ENCODE results near the gene PCBP4. TPM values are rescaled to one million over a fixed set of nuclear protein-coding genes. Genes with fewer than 3 reads are reported as not detected.

PCBP4 gene
- total RNA-seq, 2 experiments from 2014 or later = 2.0 to 12.5 TPM

DNA sequence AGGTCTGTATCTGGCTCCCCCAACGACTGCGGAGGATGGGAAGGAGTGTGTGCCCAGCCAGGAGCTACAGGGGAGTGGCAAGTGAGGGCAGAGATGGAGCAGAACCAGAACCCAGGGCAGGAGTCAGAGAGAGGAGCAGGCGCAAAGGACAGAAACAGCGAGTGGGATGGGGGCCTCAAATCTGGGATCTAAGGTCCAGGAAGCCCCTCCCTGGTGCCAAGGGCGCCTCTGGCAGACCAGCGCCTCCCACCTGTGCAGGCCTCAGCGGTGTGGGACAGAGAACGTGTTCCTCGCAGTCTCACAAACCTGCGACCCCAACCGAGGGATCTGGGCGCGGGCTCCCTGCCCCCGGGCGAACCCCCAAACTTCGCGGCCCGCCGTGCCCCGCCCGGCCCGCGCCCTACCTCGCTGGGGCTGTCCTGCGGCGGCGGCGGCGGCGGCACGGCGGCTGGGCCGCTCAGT is 301 bp downstream of the PCBP4 start:
- no peaks in the 10 kb centered on the region for H3K9me3 ChIP-seq (ENCODE audit: low read length)
- intact Hi-C loops (cut with micrococcal nuclease; ENCODE audit: unreplicated experiment) = no loop called here
- peak overlapping the region; percentile 30; the same call in 1 of the 2 replicates for H3K4me2 ChIP-seq (ENCODE audit: low read length)
- no TSS peak for BruUV-seq (replicated peaks)
- H4K20me1 ChIP-seq (ENCODE audit: insufficient read depth, low read length) = no peaks in the 10 kb centered on the region
- peak overlapping the region; percentile 41 for H3K4me3 ChIP-seq (ENCODE audit: low read depth, low read length, poor library complexity, severe bottlenecking)
- peaks cover 10% of the 10 kb centered on the region for H3K4me1 ChIP-seq (ENCODE audit: insufficient read depth, low read length, poor library complexity, severe bottlenecking)
- TF ChIP-seq, protein P1, sequence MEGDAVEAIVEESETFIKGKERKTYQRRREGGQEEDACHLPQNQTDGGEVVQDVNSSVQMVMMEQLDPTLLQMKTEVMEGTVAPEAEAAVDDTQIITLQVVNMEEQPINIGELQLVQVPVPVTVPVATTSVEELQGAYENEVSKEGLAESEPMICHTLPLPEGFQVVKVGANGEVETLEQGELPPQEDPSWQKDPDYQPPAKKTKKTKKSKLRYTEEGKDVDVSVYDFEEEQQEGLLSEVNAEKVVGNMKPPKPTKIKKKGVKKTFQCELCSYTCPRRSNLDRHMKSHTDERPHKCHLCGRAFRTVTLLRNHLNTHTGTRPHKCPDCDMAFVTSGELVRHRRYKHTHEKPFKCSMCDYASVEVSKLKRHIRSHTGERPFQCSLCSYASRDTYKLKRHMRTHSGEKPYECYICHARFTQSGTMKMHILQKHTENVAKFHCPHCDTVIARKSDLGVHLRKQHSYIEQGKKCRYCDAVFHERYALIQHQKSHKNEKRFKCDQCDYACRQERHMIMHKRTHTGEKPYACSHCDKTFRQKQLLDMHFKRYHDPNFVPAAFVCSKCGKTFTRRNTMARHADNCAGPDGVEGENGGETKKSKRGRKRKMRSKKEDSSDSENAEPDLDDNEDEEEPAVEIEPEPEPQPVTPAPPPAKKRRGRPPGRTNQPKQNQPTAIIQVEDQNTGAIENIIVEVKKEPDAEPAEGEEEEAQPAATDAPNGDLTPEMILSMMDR (conservative IDR thresholded peaks at IDR 0.05; ENCODE audit: low read length) = no peak
- TF ChIP-seq EZH2phosphoT487 (IDR thresholded peaks at IDR 0.05; ENCODE audit: borderline replicate concordance, low read depth, low read length) = no peak
- no peak overlapping the region for H3K27ac ChIP-seq (ENCODE audit: low read depth, low read length, poor library complexity, severe bottlenecking)
- no peak for DNase-seq (ENCODE audit: low spot score)
- no peaks in the 10 kb centered on the region for H3K79me2 ChIP-seq (ENCODE audit: insufficient read depth, low read depth, low read length)
- no peaks in the 10 kb centered on the region for H3K36me3 ChIP-seq (ENCODE audit: insufficient read depth, low read length)
- no peak overlapping the region for H2AFZ ChIP-seq (ENCODE audit: low read length)
- no peaks in the 10 kb centered on the region for H3K9me2 ChIP-seq (ENCODE audit: insufficient read depth, low read length)
- ChIA-PET POLR2A (interaction anchor here (0.6 kb wide), 2 partner anchors 21 to 396 kb away, joined by 3 read pairs; no protein-coding TSS in a partner anchor), CTCF (ENCODE audit: unreplicated experiment) (no interaction called here)

- no peaks in the 10 kb centered on the region for H4K20me1 ChIP-seq (ENCODE audit: insufficient read depth, low read length)
- BruUV-seq (replicated peaks) = no TSS peak
- intact Hi-C loops (cut with micrococcal nuclease; ENCODE audit: unreplicated experiment) = no loop called here
- no peak for TF ChIP-seq EZH2phosphoT487 (IDR thresholded peaks at IDR 0.05; ENCODE audit: borderline replicate concordance, low read depth, low read length)
- TF ChIP-seq, protein P1 (conservative IDR thresholded peaks at IDR 0.05; ENCODE audit: low read length) = no peak
- POLR2A ChIA-PET = interaction anchor here (0.6 kb wide), 2 partner anchors 21 to 395 kb away, joined by 3 read pairs; no protein-coding TSS in a partner anchor
- no peaks in the 10 kb centered on the region for H3K36me3 ChIP-seq (ENCODE audit: insufficient read depth, low read length)
- no peak for DNase-seq (ENCODE audit: low spot score)
- CTCF ChIA-PET (ENCODE audit: unreplicated experiment) = no interaction called here
- H3K27ac ChIP-seq (ENCODE audit: low read depth, low read length, poor library complexity, severe bottlenecking) = no peak overlapping the region
- H3K4me1 ChIP-seq (ENCODE audit: insufficient read depth, low read length, poor library complexity, severe bottlenecking) = peaks cover 10% of the 10 kb centered on the region
- no peaks in the 10 kb centered on the region for H3K9me2 ChIP-seq (ENCODE audit: insufficient read depth, low read length)
- H2AFZ ChIP-seq (ENCODE audit: low read length) = no peak overlapping the region
- H3K4me2 ChIP-seq (ENCODE audit: low read length) = no peak overlapping the region; the same call in 1 of the 2 replicates
- no peaks in the 10 kb centered on the region for H3K79me2 ChIP-seq (ENCODE audit: insufficient read depth, low read depth, low read length)
- H3K9me3 ChIP-seq (ENCODE audit: low read length) = no peaks in the 10 kb centered on the region
- no peak overlapping the region for H3K4me3 ChIP-seq (ENCODE audit: low read depth, low read length, poor library complexity, severe bottlenecking)
These were observed 768 bp downstream of the PCBP4 start for GRCh38 chr3:51966486-51966885.

- H2AFZ ChIP-seq (ENCODE audit: low read length) = no peak overlapping the region
- TF ChIP-seq, protein P1 (conservative IDR thresholded peaks at IDR 0.05; ENCODE audit: low read length) = no peak
- no peak for TF ChIP-seq EZH2phosphoT487 (IDR thresholded peaks at IDR 0.05; ENCODE audit: borderline replicate concordance, low read depth, low read length)
- no peak for DNase-seq (ENCODE audit: low spot score)
- H3K4me3 ChIP-seq (ENCODE audit: low read depth, low read length, poor library complexity, severe bottlenecking) = no peak overlapping the region
- no peaks in the 10 kb centered on the region for H3K79me2 ChIP-seq (ENCODE audit: insufficient read depth, low read depth, low read length)
- H4K20me1 ChIP-seq (ENCODE audit: insufficient read depth, low read length) = no peaks in the 10 kb centered on the region
- no peaks in the 10 kb centered on the region for H3K36me3 ChIP-seq (ENCODE audit: insufficient read depth, low read length)
- intact Hi-C loops (cut with micrococcal nuclease; ENCODE audit: unreplicated experiment) = no loop called here
- POLR2A ChIA-PET = no interaction called here
- no peaks in the 10 kb centered on the region for H3K9me3 ChIP-seq (ENCODE audit: low read length)
- BruUV-seq (replicated peaks) = no TSS peak
- no peaks in the 10 kb centered on the region for H3K9me2 ChIP-seq (ENCODE audit: insufficient read depth, low read length)
- no peak overlapping the region for H3K27ac ChIP-seq (ENCODE audit: low read depth, low read length, poor library complexity, severe bottlenecking)
- H3K4me2 ChIP-seq (ENCODE audit: low read length) = no peak overlapping the region
- CTCF ChIA-PET (ENCODE audit: unreplicated experiment) = interaction anchor here (0.7 kb wide), 1 partner anchor 19 kb away, joined by 3 read pairs; no protein-coding TSS in a partner anchor
- peaks cover 10% of the 10 kb centered on the region for H3K4me1 ChIP-seq (ENCODE audit: insufficient read depth, low read length, poor library complexity, severe bottlenecking)
These were observed 1.2 kb downstream of the PCBP4 start for GRCh38 chr3:51966016-51966415.
